ENCODE results near the gene TMEM232.

DNA sequence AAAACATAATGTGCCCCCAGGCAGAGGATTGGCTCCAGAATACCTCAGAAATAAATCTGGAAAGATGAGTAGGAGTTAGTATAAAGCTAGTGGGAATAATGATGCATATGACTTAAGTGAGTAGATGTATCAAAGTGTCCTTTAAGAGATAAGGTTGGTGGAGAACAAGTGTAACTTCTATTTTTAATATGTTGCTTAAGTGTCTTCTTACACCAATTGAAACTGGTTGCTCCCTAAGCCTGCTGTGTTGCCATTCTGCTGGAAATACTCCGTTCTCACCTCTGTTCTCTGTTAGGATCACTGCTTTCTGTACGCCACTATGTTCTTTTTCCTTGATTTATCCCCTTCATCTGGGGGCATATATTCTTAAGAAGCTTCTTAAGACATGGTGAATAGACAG is 286.4 kb downstream of the TMEM232 start:
- TF ChIP-seq, protein P1, sequence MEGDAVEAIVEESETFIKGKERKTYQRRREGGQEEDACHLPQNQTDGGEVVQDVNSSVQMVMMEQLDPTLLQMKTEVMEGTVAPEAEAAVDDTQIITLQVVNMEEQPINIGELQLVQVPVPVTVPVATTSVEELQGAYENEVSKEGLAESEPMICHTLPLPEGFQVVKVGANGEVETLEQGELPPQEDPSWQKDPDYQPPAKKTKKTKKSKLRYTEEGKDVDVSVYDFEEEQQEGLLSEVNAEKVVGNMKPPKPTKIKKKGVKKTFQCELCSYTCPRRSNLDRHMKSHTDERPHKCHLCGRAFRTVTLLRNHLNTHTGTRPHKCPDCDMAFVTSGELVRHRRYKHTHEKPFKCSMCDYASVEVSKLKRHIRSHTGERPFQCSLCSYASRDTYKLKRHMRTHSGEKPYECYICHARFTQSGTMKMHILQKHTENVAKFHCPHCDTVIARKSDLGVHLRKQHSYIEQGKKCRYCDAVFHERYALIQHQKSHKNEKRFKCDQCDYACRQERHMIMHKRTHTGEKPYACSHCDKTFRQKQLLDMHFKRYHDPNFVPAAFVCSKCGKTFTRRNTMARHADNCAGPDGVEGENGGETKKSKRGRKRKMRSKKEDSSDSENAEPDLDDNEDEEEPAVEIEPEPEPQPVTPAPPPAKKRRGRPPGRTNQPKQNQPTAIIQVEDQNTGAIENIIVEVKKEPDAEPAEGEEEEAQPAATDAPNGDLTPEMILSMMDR (IDR thresholded peaks at IDR 0.05) = no peak
- TF ChIP-seq POLR2A (IDR thresholded peaks at IDR 0.05) = no peak

Measured in lower leg skin (tissue), 3 donors.